ENCODE results near the gene C1QTNF4.

Gene C1QTNF4

DNA sequence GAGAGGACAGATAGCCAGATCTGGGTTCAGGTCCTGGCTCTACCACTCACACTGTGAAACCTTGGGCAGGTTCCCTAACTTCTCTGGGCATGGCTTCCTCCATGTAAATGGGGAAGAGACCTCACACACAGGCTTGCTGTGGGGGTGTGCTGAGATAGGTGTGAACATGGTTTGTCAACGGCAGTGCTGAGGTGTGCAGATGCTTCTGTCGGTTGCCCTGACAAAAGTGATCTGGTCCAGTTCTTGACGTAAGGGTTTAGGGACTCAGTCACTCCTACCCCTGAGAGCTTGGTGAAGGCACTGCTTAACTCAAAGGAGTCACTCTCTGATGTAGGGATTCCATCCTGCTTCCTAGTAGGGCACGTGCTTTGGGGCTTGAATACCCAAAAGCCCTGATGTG lies 2.0 kb downstream of the C1QTNF4 start:
- no peak for DNase-seq

DNA sequence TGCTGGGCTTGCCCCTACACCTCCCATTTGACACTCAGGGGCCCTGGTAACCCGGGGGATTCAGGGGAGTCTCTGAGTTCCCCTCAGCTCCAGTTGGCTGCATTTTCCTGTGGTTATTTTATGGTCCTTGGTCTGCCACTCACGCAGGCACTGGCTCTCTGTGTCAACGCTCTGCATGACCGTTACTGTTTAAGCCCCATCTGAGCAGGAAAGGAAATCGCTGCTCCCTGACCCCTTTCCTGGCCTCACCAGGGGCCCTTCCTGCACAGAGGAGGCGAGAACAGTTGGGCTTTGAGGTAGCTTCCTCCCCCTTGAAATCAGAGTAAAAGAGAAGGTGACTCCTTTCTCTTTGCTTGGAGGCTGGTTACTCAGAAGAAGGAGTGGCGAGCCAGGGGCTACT lies 2.4 kb downstream of the C1QTNF4 start:
- no peak for DNase-seq

DNA sequence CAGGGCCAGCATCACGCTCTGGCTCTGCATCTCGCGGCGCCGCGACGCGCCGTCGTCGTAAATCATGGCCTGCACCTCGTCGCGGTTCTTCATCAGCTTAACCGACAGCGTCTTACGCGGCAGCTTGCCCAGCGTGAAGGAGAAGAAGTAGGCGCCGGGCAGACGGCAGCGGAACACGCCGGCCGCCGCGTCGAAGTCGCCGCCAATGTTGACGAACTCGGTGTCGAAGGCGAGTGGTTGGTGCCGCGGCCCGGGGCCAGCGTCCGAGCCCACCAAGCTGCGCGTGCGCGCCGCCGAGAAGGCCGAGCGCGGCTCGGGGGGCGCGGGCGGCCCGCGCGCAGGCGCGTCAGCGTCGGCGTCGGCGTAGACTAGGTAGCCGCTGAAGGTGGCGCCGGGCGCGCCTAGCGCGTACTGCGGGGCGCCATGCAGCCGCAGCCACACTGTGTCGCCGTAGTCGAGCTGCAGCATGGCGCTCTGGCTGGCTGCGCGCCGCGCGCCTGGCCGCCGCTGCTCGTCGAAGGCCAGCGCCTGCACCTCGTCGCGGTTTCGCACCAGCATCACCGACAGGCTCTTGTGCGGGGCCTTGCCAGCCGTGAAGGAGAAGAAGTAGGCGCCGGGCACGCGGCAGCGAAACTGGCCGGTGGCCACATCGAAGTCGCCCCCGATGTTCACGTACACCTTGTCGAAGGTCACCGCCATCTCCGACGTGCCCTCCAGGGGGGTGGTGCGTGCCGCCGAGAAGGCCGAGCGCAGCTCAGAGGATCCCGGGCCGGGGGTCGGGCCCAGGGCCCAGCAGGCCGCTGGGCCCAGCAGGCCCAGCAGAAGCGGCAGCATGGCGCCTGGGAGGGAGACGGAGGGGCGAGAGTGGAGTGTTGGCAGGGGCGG lies 4.0 kb downstream of the C1QTNF4 start:
- DNase-seq, result no peak

DNA sequence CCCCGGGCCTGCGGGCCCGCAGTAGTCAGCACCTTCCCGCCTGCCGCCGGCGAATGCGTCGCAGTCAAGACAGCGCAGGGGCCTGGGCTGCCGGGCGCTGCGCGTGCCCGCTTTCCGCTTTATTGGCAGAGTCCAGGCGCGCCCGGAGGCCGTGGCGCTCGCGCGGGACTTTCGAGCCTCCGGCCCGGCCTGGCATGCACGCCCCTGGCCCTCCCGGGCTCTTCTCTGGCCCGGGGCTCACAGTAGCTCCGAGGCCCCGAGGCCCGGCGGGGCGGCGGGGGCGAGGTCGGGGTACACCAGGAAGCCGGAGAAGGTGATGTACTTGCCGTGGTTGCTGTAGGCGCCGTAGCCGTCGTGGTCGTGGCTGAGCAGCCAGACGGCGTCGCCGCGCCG lies 4.6 kb downstream of the C1QTNF4 start:
- no peak for DNase-seq

DNA sequence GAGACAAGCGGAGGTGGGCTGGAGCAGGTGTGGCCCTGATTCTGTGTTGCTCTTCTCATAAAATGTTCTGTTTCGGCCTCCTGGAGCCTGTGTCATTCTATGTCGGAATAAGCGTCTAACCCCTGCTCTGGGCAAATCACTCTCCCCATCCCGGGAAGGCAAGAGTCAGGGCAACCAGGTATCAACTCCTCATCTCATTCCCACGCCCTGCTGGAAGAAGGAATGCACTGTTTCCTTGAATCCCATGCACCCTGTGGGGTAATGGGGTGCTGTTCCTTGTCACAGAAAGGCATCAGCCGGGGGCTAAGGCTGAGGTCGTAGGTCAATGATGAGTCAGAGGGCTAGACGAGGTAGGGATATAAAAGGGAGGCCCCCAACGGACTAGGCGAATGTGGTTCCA lies 5.1 kb downstream of the C1QTNF4 start:
- DNase-seq, result no peak

DNA sequence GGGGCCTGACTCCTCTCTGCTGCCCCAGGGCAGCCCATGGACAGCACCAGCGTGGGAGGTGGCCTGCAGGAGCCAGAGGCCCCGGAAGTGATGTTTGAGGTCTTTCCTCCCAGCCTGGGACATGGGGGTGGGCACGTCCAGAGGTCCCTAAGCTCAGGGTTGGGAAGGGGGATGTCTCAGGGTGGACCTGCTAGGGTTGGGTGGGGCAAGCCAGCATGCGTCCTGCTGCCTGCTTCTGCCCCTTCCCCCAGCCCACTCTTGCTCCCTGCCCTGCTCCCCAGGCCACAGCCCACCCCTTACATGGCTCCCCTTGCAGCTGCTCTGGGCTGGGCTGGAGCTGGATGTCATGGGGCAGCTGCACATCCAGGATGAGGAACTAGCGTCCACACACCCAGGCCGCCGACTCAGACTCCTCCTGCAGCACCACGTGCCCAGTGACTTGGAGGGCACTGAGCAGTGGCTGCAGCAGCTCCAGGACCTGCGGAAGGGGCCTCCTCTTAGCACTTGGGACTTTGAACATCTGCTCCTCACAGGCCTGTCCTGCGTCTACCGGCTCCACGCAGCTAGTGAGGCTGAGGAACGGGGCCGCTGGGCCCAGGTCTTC lies 6.4 kb downstream of the C1QTNF4 start:
- DNase-seq, result no peak

DNA sequence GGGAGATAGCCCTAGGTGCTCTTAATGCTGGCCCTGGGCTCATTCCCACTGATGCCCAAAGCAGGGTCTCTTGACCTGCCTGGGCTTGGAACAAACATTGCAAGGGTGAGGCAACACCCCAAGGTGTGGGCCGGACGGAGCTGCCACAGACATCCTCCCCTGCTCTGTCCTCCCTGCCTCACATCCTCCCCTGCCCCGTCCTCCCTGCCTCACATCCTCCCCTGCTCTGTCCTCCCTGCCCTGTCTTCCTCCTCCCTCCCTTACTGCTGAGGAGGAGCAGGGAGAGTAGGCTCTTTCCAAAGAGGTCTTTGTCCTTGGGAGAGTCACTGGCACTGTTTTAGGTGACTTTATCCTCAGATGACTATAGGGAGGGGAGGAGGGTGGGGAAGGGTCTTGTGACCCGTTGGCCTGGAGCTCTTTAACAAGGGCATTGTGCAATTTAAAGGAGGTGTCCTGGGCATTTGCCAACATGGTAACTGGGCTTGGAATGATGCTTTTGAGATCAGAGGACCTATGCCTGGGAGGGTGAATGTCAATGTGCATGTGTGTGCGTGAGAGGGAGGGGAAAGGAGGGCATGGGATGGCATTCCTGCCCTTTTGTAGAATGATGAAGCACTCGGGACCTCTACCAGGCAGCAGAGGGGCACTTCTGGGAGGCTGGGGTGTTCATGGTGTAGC lies 7.0 kb downstream of the C1QTNF4 start:
- DNase-seq, result no peak

DNA sequence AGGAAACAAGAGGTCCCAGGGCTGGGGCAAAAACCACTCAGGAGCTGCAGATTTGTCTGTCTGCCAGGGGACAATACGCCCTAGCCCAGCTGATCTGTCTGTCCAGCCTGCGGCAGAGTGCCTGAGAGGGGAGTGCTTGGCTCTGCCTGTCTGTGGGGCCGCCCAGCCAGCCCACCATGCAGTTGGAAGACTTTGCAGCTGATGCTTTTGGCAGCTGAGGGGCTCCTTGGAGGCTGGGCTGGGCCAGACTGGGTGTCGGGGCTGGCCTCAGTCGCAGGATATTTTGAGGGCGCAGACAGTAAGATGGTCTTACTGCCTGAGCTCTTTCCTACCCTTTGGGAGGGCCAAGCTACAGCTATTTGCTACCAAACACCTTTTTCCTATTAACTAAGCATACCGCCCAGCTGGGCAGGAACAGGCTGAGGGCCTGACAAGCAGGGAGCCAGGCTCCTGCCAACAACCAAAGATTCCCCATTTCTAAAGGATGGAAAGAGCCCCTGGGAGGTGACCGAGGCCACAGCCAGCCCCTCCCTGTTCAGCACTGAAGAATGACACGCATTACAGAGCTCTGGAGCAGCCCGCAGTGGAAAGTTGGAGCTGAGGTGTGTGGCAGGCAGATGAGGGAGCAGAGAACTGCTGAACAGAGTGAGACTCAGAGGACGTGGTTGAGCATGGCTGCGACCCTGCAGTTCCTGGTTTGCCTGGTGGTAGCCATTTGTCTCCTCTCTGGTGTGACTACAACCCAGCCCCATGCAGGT lies 7.9 kb downstream of the C1QTNF4 start, which contains the start of gene FAM180B:
TSS of gene FAM180B (plus strand) at position 581 of the 758 bp plus-strand sequence. CDS start at position 672, 91 bp downstream.
- no peak for DNase-seq

DNA sequence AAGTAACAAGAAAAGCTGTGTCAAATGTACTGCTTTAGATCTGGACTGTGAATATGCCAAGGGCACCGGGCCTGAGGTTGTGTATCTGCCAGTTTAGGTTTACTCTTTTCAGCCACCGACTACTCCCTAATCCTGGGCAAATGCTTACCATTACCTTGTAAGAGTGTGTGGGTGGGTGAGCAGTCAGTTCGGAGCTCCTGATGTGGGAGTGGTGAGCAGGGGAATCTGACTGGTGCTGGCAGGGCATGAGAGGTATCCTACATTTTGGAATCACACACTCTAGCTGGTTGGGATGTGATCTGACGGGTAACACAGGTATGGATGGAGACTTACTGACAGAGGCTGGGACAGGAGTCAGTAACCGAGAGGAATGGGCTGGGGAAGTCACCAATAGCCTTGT lies 10.4 kb downstream of the C1QTNF4 start:
- DNase-seq, result no peak

DNA sequence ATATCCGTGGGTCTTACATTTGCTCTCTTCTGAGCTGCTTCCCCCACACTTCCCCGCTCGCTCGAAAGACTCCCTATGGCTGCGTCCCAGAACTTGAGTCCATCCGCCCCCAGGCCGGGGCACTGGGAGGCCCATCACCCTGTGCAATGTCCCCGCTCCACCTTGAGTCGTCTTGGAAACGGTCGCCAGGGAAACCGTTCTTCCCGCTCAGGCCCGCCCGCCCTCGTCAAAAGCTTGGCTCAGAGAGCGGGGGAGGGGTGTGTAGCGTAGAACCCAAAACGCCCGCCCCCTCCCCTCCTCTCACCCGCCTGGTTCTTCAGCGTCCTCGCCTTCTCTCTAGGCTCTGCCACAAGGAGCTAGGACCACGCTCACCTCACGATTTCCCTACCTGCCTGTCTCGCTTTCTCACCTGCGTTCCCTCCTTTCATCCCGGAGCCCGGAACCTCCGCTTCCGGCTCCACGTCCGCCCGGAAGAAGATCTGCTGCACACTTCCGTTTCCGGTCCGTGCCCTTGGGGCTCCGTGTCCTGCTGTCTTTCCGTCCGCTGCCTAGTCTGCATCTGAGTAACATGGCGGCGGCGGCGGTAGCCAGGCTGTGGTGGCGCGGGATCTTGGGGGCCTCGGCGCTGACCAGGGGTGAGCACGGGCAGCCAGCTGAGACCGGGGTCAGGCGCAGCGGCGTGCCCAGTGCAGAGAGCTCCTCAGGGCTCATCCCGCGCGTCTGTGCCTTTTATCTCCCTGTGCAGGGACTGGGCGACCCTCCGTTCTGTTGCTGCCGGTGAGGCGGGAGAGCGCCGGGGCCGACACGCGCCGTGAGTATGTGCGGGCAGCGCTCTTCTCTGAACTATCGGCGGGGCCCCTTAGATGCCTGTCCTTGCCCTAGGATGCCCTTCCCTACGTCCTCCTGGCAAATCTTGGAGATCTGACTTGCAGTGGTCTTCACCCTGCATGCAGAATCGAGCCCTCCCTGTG lies 15.4 kb downstream of the C1QTNF4 start, which contains the start of the genes KBTBD4 and NDUFS3:
TSS of gene KBTBD4 (minus strand) at position 447 of the 971 bp plus-strand sequence. CDS start at position 428, 19 bp downstream.
TSS of gene NDUFS3 (plus strand) at position 551 of the 971 bp plus-strand sequence. CDS start at position 569, 18 bp downstream.
- DNase-seq, result peak; percentile 84

DNA sequence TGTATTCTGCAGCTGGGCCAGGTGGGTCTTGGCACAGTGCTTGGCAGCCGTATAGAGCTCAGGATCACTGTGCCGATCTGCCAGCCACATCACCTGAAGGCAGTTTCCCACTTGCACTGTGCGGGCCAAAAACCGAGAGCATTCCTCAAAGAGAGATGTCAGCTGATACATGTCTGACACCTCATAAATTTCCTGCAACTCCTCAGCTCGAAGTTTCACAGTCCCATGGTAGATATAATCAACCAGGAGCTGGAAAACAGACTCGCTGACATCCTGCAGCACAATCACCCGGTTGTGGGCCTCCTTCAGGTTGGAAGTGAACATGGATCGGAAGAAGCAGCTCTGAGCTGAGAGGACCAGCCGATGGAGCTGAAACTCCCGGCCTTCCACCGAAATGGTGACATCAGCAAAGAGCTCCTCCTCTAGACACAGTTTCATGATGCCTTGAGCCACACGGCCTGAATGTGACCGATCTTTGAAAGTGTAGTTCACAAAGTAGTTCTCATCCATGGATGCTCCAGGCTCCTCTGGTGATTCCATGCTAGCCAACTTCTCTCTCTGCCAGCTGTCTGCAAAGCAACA lies 16.7 kb downstream of the C1QTNF4 start:
- DNase-seq, result no peak

DNA sequence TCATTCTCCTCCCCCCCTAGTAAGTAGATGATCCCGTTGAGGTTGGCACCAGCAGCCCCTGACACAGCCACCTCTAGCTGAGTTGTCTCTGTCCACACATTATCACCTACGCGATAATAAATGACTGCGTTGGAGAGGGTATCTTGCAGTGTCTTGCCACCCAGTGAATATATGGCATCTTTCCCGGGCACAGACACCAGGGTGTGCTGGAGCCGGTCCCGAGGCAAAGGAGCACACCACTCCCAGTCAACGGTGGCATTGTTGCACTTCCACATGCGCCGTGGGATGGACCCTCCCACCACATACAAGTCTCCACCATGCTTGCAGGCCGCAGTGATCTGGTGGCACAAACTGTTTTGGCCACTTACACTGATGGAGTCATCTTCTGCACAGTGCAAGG lies 20.9 kb downstream of the C1QTNF4 start:
- DNase-seq, result no peak

DNA sequence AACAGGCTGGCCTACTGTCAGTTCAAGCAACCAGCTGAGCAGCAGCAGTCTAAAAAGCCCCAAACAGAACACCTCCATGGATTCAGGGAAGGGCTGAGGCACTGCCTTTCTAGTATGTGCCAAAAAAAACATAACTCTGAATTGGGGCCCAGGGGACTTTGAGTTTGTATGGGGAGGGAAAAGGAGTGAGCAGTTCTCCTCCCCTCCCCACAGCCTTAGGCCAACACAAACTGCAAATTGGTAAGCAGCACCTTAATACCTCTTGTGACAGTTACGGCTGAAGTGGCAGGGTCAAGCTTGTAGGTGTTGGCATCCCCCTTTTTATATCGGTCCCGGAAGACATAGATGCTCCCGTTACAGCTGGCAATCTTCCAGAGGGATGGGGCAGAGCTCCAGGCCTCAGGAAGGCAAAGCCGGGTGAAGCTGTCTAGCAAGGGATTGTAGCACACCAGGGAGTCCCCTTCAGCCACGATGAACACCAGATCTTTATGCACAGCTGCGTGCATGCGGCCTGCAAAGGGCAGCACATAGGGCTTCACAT lies 21.4 kb downstream of the C1QTNF4 start:
- DNase-seq, result no peak

DNA sequence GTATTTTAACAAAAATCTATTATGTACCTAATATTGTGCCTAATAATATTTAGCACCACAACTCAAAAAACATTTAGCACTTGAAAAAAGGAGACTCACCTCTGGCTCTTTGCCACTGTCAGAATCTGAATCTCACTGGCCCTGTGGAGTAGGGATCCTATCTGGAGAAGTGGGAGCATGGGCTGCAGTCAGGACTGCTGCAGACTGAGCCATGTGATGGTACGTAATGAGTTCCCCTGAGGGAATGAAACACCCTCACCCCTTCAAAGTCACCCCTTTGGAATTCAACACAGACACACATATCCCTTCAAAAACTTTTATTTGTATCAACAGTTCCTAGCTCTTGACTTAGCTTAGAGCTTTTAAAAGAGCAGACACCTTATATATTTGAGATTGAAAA lies 22.3 kb downstream of the C1QTNF4 start:
- no peak for DNase-seq

DNA sequence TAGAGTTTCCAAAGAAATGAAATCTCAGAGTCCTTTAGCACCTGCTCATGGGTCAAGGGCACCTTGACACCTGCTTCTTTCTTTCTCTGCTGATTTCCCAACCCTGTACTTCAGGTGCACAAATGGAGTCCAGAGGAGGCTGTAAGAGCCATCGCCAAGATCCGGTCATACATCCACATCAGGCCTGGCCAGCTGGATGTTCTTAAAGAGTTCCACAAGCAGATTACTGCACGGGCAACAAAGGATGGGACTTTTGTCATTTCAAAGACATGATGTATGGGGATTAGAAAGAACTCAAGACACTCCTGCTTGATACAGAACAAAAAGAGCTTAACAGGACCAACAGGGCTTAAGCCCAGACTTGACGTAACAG lies 22.9 kb downstream of the C1QTNF4 start:
- DNase-seq, result no peak

DNA sequence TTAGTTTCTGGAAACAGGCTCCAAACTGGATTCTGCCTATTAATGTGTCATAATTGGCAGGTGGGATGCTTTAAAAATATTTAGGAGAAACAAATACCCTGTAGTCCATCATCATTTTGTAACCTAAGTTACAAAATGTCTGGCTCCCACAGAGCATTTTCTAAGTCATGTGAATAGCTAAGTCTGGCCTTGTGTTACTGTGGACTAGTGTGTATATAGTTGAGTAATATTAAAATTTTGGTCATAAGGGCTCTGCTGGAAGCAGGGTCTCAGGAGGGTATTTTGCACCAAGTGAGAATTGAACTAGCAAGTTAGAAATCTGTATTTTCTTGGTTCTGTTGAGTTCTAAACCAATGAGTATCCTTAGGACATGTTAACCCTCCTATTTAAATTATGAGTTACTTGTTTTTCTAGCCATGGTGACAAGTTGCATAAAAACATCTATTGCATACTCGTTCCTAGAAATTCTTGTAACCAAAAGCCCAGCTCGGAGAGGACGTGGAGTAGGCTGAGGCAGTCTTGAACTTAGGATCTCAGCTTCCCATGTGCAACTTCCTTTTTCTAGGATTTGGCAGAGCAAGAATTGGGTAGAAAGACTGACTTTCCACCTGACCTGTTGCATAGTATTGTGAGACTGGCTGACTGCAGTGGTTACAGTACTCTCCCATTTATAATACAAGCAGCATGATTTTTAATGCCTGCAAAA lies 23.4 kb downstream of the C1QTNF4 start:
- no peak for DNase-seq

DNA sequence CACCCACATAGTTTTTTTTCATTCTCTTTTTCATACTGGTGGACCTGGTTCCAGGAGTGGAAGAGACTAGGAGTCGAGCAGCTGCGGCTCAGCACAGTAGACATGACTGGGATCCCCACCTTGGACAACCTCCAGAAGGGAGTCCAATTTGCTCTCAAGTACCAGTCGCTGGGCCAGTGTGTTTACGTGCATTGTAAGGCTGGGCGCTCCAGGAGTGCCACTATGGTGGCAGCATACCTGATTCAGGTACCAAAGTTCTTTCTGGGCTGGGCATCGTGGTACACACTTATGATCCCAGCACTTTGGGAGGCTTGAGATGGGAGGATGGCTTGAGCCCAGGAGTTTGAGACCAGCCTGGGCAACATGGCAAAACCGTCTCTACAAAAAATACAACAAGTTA lies 24.6 kb downstream of the C1QTNF4 start:
- no peak for DNase-seq

DNA sequence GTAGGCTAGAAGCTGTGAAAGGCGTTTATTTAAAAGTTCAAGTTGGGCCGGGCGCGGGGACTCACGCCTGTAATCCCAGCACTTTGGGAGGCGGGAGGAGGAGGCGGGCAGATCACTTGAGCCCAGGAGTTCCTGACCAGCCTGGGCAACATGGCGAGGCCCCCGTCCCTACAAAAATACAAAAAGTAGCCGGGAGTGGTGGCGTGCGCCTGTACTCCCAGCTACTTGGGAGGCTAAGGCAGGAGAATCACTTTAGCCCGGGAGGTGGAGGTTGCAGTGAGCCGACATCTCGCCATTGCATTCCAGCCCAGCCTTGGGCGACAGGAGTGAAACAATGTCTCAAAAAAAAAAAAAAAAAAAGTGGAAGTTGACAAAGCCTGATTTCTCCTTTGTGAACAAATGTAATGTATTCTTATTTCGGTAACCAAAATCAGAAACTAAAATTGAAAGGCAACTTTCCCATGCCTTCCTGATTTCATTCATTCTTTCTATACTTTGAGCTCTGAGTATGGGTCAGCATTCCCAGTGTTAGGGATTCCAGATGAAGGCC lies 28.0 kb downstream of the C1QTNF4 start:
- no peak for DNase-seq

DNA sequence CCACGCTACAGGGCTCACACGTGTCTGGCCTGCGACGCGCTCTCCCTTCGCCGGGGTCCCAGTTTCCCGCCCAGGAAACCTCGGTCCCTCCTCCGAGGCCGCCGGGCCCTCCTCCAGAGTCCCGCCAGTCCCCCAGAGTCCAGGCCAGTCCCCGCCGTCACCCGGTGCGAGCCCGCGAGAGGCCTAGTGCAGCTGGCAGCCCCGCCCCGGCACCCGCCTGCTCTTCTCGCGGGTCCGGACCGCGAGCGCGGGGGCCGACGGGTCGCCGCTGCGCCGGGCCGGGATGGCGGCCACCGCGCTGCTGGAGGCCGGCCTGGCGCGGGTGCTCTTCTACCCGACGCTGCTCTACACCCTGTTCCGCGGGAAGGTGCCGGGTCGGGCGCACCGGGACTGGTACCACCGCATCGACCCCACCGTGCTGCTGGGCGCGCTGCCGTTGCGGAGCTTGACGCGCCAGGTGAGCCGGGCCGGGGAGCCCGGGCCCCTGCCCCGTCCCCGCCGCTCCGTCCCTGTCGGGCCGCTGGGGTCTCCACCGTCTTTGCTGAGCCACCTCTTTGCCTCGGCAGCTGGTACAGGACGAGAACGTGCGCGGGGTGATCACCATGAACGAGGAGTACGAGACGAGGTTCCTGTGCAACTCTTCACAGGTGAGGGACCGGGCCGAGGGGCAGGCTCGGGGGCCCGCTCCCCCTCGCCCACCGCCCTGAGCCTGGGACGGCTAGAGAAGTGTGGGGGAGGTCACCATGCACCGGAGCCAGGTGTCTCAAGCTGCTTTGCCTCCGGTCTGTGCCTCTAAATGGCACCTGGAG lies 28.7 kb downstream of the C1QTNF4 start, which contains the start of gene PTPMT1:
TSS of gene PTPMT1 (plus strand) at position 260 of the 809 bp plus-strand sequence. CDS start at position 284, 24 bp downstream.
- peak; percentile 48 for DNase-seq

Measured in activated effector memory CD4-positive, alpha-beta T cell treated with Interleukin-2 at 50 U/mL for 16 hours (primary cell).